HUES64 (cell line): ENCODE measurements around the gene SMIM38.

Source experiments
- H3K27ac ChIP-seq: 2 replicates; pipeline ENCODE4 v1.7.0; 2013; ENCODE audit warnings: low read depth, low read length, inconsistent platforms
- H3K27me3 ChIP-seq: 2 replicates; pipeline ENCODE4 v1.6.1; 2013; ENCODE audit warnings: mild to moderate bottlenecking, low read length; ENCODE audit not compliant: insufficient read depth
- H3K36me3 ChIP-seq: 2 replicates; pipeline ENCODE4 v1.6.1; 2013; ENCODE audit warnings: mild to moderate bottlenecking, low read length; ENCODE audit not compliant: insufficient read depth
- H3K4me1 ChIP-seq: 2 replicates; pipeline ENCODE4 v1.6.1; 2013; ENCODE audit warnings: mild to moderate bottlenecking, low read length, moderate library complexity; ENCODE audit not compliant: insufficient read depth
- H3K4me3 ChIP-seq: 2 replicates; pipeline ENCODE4 v1.5.1; 2013; ENCODE audit warnings: mild to moderate bottlenecking, low read length, moderate library complexity
- H3K9ac ChIP-seq: 2 replicates; pipeline ENCODE4 v1.6.1; 2013; ENCODE audit warnings: mild to moderate bottlenecking, low read depth, low read length
- H3K9me3 ChIP-seq: 2 replicates; pipeline ENCODE4 v1.6.1; 2013; ENCODE audit warnings: low read depth, low read length; ENCODE audit not compliant: insufficient read depth
- WGBS: fragments of 150-250, 120-280 bp; methylation state at CpG from one replicate; pipeline ENCODE4 v1.1.7; 2013; ENCODE audit warnings: missing lambda C conversion rate; 5-methylcytosine and 5-hydroxymethylcytosine counted together

SMIM38 gene

GRCh38 chr11:69190796-69191536 lies 35.2 kb downstream of the SMIM38 start:
- 92% methylated on average over 18 of the region's 18 CpGs for WGBS
- no peak overlapping the region for H3K4me3 ChIP-seq
- no peaks in the 10 kb centered on the region for H3K9me3 ChIP-seq
- no peaks in the 10 kb centered on the region for H3K27me3 ChIP-seq
- H3K4me1 ChIP-seq: no peaks in the 10 kb centered on the region
- H3K9ac ChIP-seq: no peak overlapping the region
- no peaks in the 10 kb centered on the region for H3K36me3 ChIP-seq
- no peak overlapping the region for H3K27ac ChIP-seq

GRCh38 chr11:69192301-69192721 lies 36.6 kb downstream of the SMIM38 start:
- Histone ChIP-seq H3K9ac (no peak overlapping the region), H3K36me3 (no peaks in the 10 kb centered on the region), H3K27me3 (no peaks in the 10 kb centered on the region), H3K4me3 (no peak overlapping the region), H3K4me1 (no peaks in the 10 kb centered on the region), H3K9me3 (no peaks in the 10 kb centered on the region), H3K27ac (no peak overlapping the region)
- WGBS: 89% methylated on average over 17 of the region's 17 CpGs

GRCh38 chr11:69193151-69193550 lies 37.4 kb downstream of the SMIM38 start:
- H3K9ac ChIP-seq: no peak overlapping the region
- no peaks in the 10 kb centered on the region for H3K36me3 ChIP-seq
- no peak overlapping the region for H3K4me3 ChIP-seq
- H3K9me3 ChIP-seq: no peaks in the 10 kb centered on the region
- WGBS: 92% methylated on average over 5 of the region's 5 CpGs
- no peak overlapping the region for H3K27ac ChIP-seq
- no peaks in the 10 kb centered on the region for H3K4me1 ChIP-seq
- no peaks in the 10 kb centered on the region for H3K27me3 ChIP-seq

GRCh38 chr11:69193629-69194028 lies 37.9 kb downstream of the SMIM38 start:
- no peak overlapping the region for H3K27ac ChIP-seq
- 80% methylated on average over 2 of the region's 2 CpGs for WGBS
- no peaks in the 10 kb centered on the region for H3K9me3 ChIP-seq
- H3K4me1 ChIP-seq: no peaks in the 10 kb centered on the region
- H3K36me3 ChIP-seq: no peaks in the 10 kb centered on the region
- H3K4me3 ChIP-seq: no peak overlapping the region
- H3K9ac ChIP-seq: no peak overlapping the region
- no peaks in the 10 kb centered on the region for H3K27me3 ChIP-seq

GRCh38 chr11:69194396-69194795 lies 38.7 kb downstream of the SMIM38 start:
- H3K36me3 ChIP-seq: no peaks in the 10 kb centered on the region
- no peak overlapping the region for H3K4me3 ChIP-seq
- H3K9ac ChIP-seq: no peak overlapping the region
- H3K27me3 ChIP-seq: no peaks in the 10 kb centered on the region
- no peak overlapping the region for H3K27ac ChIP-seq
- H3K9me3 ChIP-seq: no peaks in the 10 kb centered on the region
- 90% methylated on average over 1 of the region's 1 CpG for WGBS
- no peaks in the 10 kb centered on the region for H3K4me1 ChIP-seq

- no peak overlapping the region for H3K9ac ChIP-seq
- H3K27ac ChIP-seq: no peak overlapping the region
- 48% methylated on average over 4 of the region's 6 CpGs for WGBS
- H3K36me3 ChIP-seq: no peaks in the 10 kb centered on the region
- H3K9me3 ChIP-seq: no peaks in the 10 kb centered on the region
- H3K4me1 ChIP-seq: peaks cover 3% of the 10 kb centered on the region; the same call in 1 of the 2 replicates
- H3K27me3 ChIP-seq: no peaks in the 10 kb centered on the region
- H3K4me3 ChIP-seq: no peak overlapping the region
Measured at GRCh38 chr11:69194956-69195355, 39.2 kb downstream of the SMIM38 start.

GRCh38 chr11:69195824-69196782 lies 40.4 kb downstream of the SMIM38 start:
- Histone ChIP-seq H3K27ac (no peak overlapping the region), H3K9me3 (no peaks in the 10 kb centered on the region), H3K27me3 (no peaks in the 10 kb centered on the region), H3K36me3 (no peaks in the 10 kb centered on the region), H3K4me3 (no peak overlapping the region), H3K4me1 (peaks cover 6% of the 10 kb centered on the region; the same call in 1 of the 2 replicates), H3K9ac (no peak overlapping the region)
- 94% methylated on average over 35 of the region's 35 CpGs for WGBS

- Histone ChIP-seq H3K36me3 (no peaks in the 10 kb centered on the region), H3K9ac (no peak overlapping the region), H3K27ac (no peak overlapping the region), H3K4me3 (no peak overlapping the region), H3K27me3 (no peaks in the 10 kb centered on the region), H3K9me3 (no peaks in the 10 kb centered on the region), H3K4me1 (peaks cover 6% of the 10 kb centered on the region; the same call in 1 of the 2 replicates)
- WGBS: 92% methylated on average over 14 of the region's 14 CpGs
Measured at GRCh38 chr11:69196783-69197169, 41.0 kb downstream of the SMIM38 start.

GRCh38 chr11:69198891-69199582 lies 43.3 kb downstream of the SMIM38 start:
- no peak overlapping the region for H3K27ac ChIP-seq
- no peaks in the 10 kb centered on the region for H3K27me3 ChIP-seq
- peaks cover 6% of the 10 kb centered on the region; the same call in 1 of the 2 replicates for H3K4me1 ChIP-seq
- no peaks in the 10 kb centered on the region for H3K36me3 ChIP-seq
- no peaks in the 10 kb centered on the region for H3K9me3 ChIP-seq
- no peak overlapping the region for H3K9ac ChIP-seq
- no peak overlapping the region for H3K4me3 ChIP-seq
- WGBS: 86% methylated on average over 5 of the region's 5 CpGs

- WGBS: 86% methylated on average over 10 of the region's 10 CpGs
Measured at GRCh38 chr11:69199583-69200315, 44.0 kb downstream of the SMIM38 start.

More at GRCh38 chr11:69199583-69200315, 44.0 kb downstream of the SMIM38 start:
- no peak overlapping the region for H3K9ac ChIP-seq
- no peaks in the 10 kb centered on the region for H3K27me3 ChIP-seq
- H3K4me3 ChIP-seq: no peak overlapping the region
- no peaks in the 10 kb centered on the region for H3K36me3 ChIP-seq
- no peaks in the 10 kb centered on the region for H3K9me3 ChIP-seq
- no peak overlapping the region for H3K27ac ChIP-seq
- H3K4me1 ChIP-seq: peaks cover 6% of the 10 kb centered on the region; the same call in 1 of the 2 replicates
